CD8-positive, alpha-beta memory T cell (primary cell): ENCODE measurements around the gene PRAC2. TPM values are rescaled to one million over a fixed set of nuclear protein-coding genes. Genes with fewer than 3 reads are reported as not detected.

ENCODE experiments used
- CTCF ChIA-PET: fragments of 350-600 bp; sonication (Branson Sonifier 250); formaldehyde crosslinking; loops from one replicate; lab custom pipeline; 2021; ENCODE audit warnings: antibody characterized with exemption; lab: Charles Lee
- POLR2A ChIA-PET: fragments of 350-600 bp; sonication (Branson Sonifier 250); formaldehyde crosslinking; loops from one replicate; lab custom pipeline; 2021; ENCODE audit warnings: antibody characterized with exemption; lab: Charles Lee
- DNase-seq, 5 donors: peaks; one replicate each; pipeline versions ENCODE4 v3.0.0 to v3.0.0-alpha.2; 2020 to 2022; ENCODE audit warnings: mixed read lengths in 1 of 5
- H3K27ac ChIP-seq: one replicate; pipeline ENCODE4 v1.7.0; 2013; ENCODE audit warnings: low read depth, mild to moderate bottlenecking, low read length, moderate library complexity
- H3K27me3 ChIP-seq: 2 replicates; pipeline ENCODE4 v1.7.0; 2013; ENCODE audit warnings: low read length, mild to moderate bottlenecking; ENCODE audit not compliant: insufficient read depth, poor library complexity, severe bottlenecking
- H3K36me3 ChIP-seq: 2 replicates; pipeline ENCODE4 v1.7.0; 2013; ENCODE audit warnings: mild to moderate bottlenecking, low read length, moderate library complexity; ENCODE audit not compliant: insufficient read depth
- H3K4me1 ChIP-seq: 2 replicates; pipeline ENCODE4 v1.7.0; 2013; ENCODE audit warnings: mild to moderate bottlenecking, low read length, moderate library complexity; ENCODE audit not compliant: insufficient read depth
- H3K4me3 ChIP-seq: 2 replicates; pipeline ENCODE4 v1.7.0; 2013; ENCODE audit warnings: mild to moderate bottlenecking, low read length
- H3K9me3 ChIP-seq: 2 replicates; pipeline ENCODE4 v1.7.0; 2013; ENCODE audit warnings: mild to moderate bottlenecking, low read length
- H3K27ac Mint-ChIP-seq, 8 donors: one replicate each; pipeline ENCODE4 v1.8.0; 2020 to 2021; ENCODE audit warnings: mixed read lengths in 8 of 8, mild to moderate bottlenecking in 6 of 8, inconsistent platforms in 3 of 8, moderate library complexity in 3 of 8
- H3K27me3 Mint-ChIP-seq, 2 donors: one replicate each; pipeline ENCODE4 v1.8.0; 2020 to 2021; ENCODE audit warnings: mixed read lengths in 2 of 2, mild to moderate bottlenecking in 1 of 2, moderate library complexity in 1 of 2
- H3K36me3 Mint-ChIP-seq, 3 donors: one replicate each; pipeline ENCODE4 v1.8.0; 2020 to 2021; ENCODE audit warnings: mixed read lengths in 3 of 3, inconsistent platforms in 1 of 3, mild to moderate bottlenecking in 1 of 3
- H3K4me1 Mint-ChIP-seq, 3 donors: one replicate each; pipeline ENCODE4 v1.8.0; 2020 to 2021; ENCODE audit warnings: mixed read lengths in 3 of 3, inconsistent platforms in 1 of 3, mild to moderate bottlenecking in 1 of 3
- H3K4me3 Mint-ChIP-seq, 7 donors: one replicate each; pipeline ENCODE4 v1.8.0; 2020 to 2021; ENCODE audit warnings: mixed read lengths in 7 of 7, mild to moderate bottlenecking in 6 of 7, moderate library complexity in 4 of 7, inconsistent platforms in 2 of 7
- H3K9me3 Mint-ChIP-seq, 5 donors: one replicate each; pipeline ENCODE4 v1.8.0; 2020 to 2022; ENCODE audit warnings: mixed read lengths in 5 of 5, mild to moderate bottlenecking in 3 of 5, moderate library complexity in 2 of 5, inconsistent platforms in 1 of 5
- polyA plus RNA-seq: library from polyadenylated mRNA; unstranded; fragments of 300-500 nt; fragmentation: Illumina TruSeq; gene quantifications from one replicate; pipeline ENCODE4 v1.2.3, GENCODE V29; 2021
- total RNA-seq, 2 experiments: library from RNA; stranded (reverse); gene quantifications; one replicate each; pipeline ENCODE4 v1.2.3, GENCODE V29; 2021

PRAC2 gene
- total and polyA plus RNA-seq, 3 experiments from 2014 or later: not detected

GRCh38 chr17:48770954-48771353 is 48.0 kb downstream of the PRAC2 start:
- H3K27me3 ChIP-seq: peaks cover 11% of the 10 kb centered on the region
- peaks cover 27 to 70% of the 10 kb centered on the region in 2 donors for H3K27me3 Mint-ChIP-seq
- ChIA-PET CTCF (no interaction called here), POLR2A (no interaction called here)
- H3K36me3 Mint-ChIP-seq: peaks cover 0 to 4% (median 0%) of the 10 kb centered on the region in 3 donors
- peaks cover 0 to 2% (median 0%) of the 10 kb centered on the region in 5 donors for H3K9me3 Mint-ChIP-seq
- H3K9me3 ChIP-seq: no peaks in the 10 kb centered on the region
- no peak overlapping the region for H3K4me3 ChIP-seq
- H3K36me3 ChIP-seq: no peaks in the 10 kb centered on the region
- H3K27ac Mint-ChIP-seq: no peak overlapping the region
- no peak overlapping the region for H3K4me3 Mint-ChIP-seq
- DNase-seq: no peak
- H3K4me1 ChIP-seq: no peaks in the 10 kb centered on the region
- no peaks in the 10 kb centered on the region for H3K4me1 Mint-ChIP-seq
- H3K27ac ChIP-seq: no peak overlapping the region

- peaks cover 0 to 2% (median 0%) of the 10 kb centered on the region in 5 donors for H3K9me3 Mint-ChIP-seq
- CTCF ChIA-PET: no interaction called here
- no peak overlapping the region for H3K4me3 Mint-ChIP-seq
Measured at GRCh38 chr17:48773245-48773644, 50.3 kb downstream of the PRAC2 start.

More at GRCh38 chr17:48773245-48773644, 50.3 kb downstream of the PRAC2 start:
- Mint-ChIP-seq H3K4me1 (no peaks in the 10 kb centered on the region), H3K27me3 (peaks cover 25 to 60% of the 10 kb centered on the region in 2 donors), H3K36me3 (peaks cover 0 to 4% (median 0%) of the 10 kb centered on the region in 3 donors), H3K27ac (no peak overlapping the region)
- Histone ChIP-seq H3K36me3 (no peaks in the 10 kb centered on the region), H3K27me3 (peaks cover 11% of the 10 kb centered on the region), H3K4me3 (no peak overlapping the region), H3K27ac (no peak overlapping the region), H3K4me1 (no peaks in the 10 kb centered on the region), H3K9me3 (no peaks in the 10 kb centered on the region)
- POLR2A ChIA-PET: interaction anchor here (0.7 kb wide), 1 partner anchor 28 kb away, joined by 8 read pairs; no protein-coding TSS in a partner anchor
- DNase-seq: no peak

Other genes with a start within 250 kb of the PRAC2 start
- not detected for gene HOXB1, start 192.2 kb upstream of the PRAC2 start, total RNA-seq
- not detected for gene HOXB1, start 192.2 kb upstream of the PRAC2 start, polyA plus RNA-seq
- 10 to 100 TPM; 16.7 to 18.3 TPM for gene HOXB2, start 178.1 kb upstream of the PRAC2 start, total RNA-seq
- 12.8 TPM for gene HOXB2, start 178.1 kb upstream of the PRAC2 start, polyA plus RNA-seq
- gene HOXB4, start 144.8 kb upstream of the PRAC2 start, total RNA-seq: 1 to 10 TPM; 3.4 to 3.7 TPM
- gene HOXB4, start 144.8 kb upstream of the PRAC2 start, polyA plus RNA-seq: 0.33 TPM
- gene HOXB3, start 132.9 kb upstream of the PRAC2 start, total RNA-seq: 1 to 10 TPM; 3.0 to 3.5 TPM
- 0.10 TPM for gene HOXB3, start 132.9 kb upstream of the PRAC2 start, polyA plus RNA-seq
- not detected for gene HOXB5, start 129.4 kb upstream of the PRAC2 start, total RNA-seq
- gene HOXB5, start 129.4 kb upstream of the PRAC2 start, polyA plus RNA-seq: not detected
- under 1 TPM; 0.22 to 0.37 TPM for gene HOXB6, start 118.2 kb upstream of the PRAC2 start, total RNA-seq
- not detected for gene HOXB6, start 118.2 kb upstream of the PRAC2 start, polyA plus RNA-seq
- gene HOXB7, start 112.2 kb upstream of the PRAC2 start, total RNA-seq: under 1 TPM; 0.89 to 0.96 TPM
- gene HOXB7, start 112.2 kb upstream of the PRAC2 start, polyA plus RNA-seq: 0.87 TPM
- gene HOXB8, start 107.9 kb upstream of the PRAC2 start, total RNA-seq: not detected
- not detected for gene HOXB8, start 107.9 kb upstream of the PRAC2 start, polyA plus RNA-seq
- 1 to 10 TPM; 2.0 to 2.6 TPM for gene HOXB9, start 96.8 kb upstream of the PRAC2 start, total RNA-seq
- gene HOXB9, start 96.8 kb upstream of the PRAC2 start, polyA plus RNA-seq: not detected
- not detected for gene PRAC1, start 667 bp upstream of the PRAC2 start, total RNA-seq
- gene PRAC1, start 667 bp upstream of the PRAC2 start, polyA plus RNA-seq: not detected
- gene HOXB13, start 5.6 kb downstream of the PRAC2 start, total RNA-seq: not detected
- gene HOXB13, start 5.6 kb downstream of the PRAC2 start, polyA plus RNA-seq: not detected
- not detected for gene TTLL6, start 94.0 kb downstream of the PRAC2 start, total RNA-seq
- gene TTLL6, start 94.0 kb downstream of the PRAC2 start, polyA plus RNA-seq: not detected
- gene CALCOCO2, start 107.8 kb downstream of the PRAC2 start, total RNA-seq: 10 to 100 TPM; 57.4 to 61.8 TPM
- gene CALCOCO2, start 107.8 kb downstream of the PRAC2 start, polyA plus RNA-seq: 182 TPM
- gene ATP5MC1, start 169.6 kb downstream of the PRAC2 start, total RNA-seq: 100 to 1,000 TPM; 131 to 138 TPM
- gene ATP5MC1, start 169.6 kb downstream of the PRAC2 start, polyA plus RNA-seq: 143 TPM
- 100 to 1,000 TPM; 100 to 103 TPM for gene UBE2Z, start 185.2 kb downstream of the PRAC2 start, total RNA-seq
- gene UBE2Z, start 185.2 kb downstream of the PRAC2 start, polyA plus RNA-seq: 74.7 TPM
- gene SNF8, start 221.7 kb downstream of the PRAC2 start, total RNA-seq: 100 to 1,000 TPM; 151 to 161 TPM
- 113 TPM for gene SNF8, start 221.7 kb downstream of the PRAC2 start, polyA plus RNA-seq
- not detected for gene GIP, start 245.4 kb downstream of the PRAC2 start, total RNA-seq
- gene GIP, start 245.4 kb downstream of the PRAC2 start, polyA plus RNA-seq: not detected